ENCODE data around the gene ACACA. TPM values are rescaled to one million over a fixed set of nuclear protein-coding genes. Genes with fewer than 3 reads are reported as not detected.

ACACA gene
- total RNA-seq, 1 donor from 2014 or later: 122 TPM

DNA sequence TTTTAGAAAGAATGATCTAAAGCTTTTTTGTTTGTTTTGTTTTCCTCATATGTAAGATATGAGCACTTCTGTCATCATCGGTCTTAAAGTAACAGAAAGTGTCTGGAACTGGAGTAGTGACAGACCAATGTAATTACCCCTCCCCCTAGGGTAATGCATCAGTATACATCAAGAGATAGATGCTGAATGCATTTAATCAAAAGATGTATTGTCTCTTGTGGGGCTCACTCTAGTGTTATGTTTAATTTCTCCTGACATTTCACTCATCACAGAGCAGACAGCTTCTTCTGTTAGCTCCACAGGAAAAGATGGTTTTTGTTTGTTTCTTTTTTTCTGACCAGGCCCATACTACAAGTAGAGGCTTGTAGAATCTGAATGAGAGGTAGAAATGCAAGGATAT is 199.5 kb downstream of the ACACA start:
- intact Hi-C loops (cut with micrococcal nuclease): no loop called here
- no peaks in the 10 kb centered on the region for H3K4me1 Mint-ChIP-seq
- H3K27me3 Mint-ChIP-seq: no peaks in the 10 kb centered on the region
- H3K9me3 Mint-ChIP-seq: no peaks in the 10 kb centered on the region
- no peak for DNase-seq
- H3K36me3 Mint-ChIP-seq (ENCODE audit: low read depth): peaks cover 41% of the 10 kb centered on the region
- no peak overlapping the region for H3K27ac Mint-ChIP-seq
- H3K4me3 Mint-ChIP-seq: no peak overlapping the region

DNA sequence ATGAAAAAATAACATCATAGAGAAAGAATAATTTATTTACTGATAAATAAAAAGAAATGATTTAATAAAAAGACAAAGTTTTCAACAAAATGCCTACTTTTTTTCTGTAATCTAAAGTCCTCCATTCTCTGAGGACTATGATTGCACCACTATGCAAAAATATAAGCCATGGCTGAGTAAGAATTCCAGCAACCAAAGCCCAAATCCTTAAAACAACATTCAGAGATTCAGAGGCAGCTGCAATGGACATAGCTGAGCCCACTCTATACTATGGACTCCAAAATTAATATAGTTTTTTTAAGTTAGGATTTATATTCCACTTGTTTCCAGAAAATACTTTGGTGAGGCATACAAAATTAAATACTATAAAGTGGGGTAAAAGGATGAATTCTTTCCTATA is 200.3 kb downstream of the ACACA start:
- H3K4me3 Mint-ChIP-seq: no peak overlapping the region
- H3K27ac Mint-ChIP-seq: no peak overlapping the region
- intact Hi-C loops (cut with micrococcal nuclease): no loop called here
- no peak for DNase-seq
- peaks cover 44% of the 10 kb centered on the region for H3K36me3 Mint-ChIP-seq (ENCODE audit: low read depth)
- no peaks in the 10 kb centered on the region for H3K4me1 Mint-ChIP-seq
- H3K27me3 Mint-ChIP-seq: no peaks in the 10 kb centered on the region
- no peaks in the 10 kb centered on the region for H3K9me3 Mint-ChIP-seq

DNA sequence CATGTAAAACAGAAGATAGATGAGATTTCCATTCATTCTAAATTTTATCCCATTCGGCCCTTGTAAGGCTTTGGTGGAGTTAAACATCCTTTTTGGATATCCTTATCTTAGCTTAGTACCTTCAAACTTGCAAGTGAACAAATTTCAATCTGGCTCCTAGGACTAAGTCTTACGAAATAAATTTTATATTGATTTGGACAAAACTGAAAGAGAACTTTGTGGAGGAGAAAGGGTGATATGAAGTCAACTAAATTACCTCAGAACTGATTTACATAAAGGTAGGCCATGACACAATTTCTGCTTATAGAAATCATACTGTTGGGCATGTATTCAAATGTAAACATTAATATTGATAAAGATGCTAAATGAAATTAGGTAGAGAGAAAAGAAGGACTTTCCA is 206.1 kb downstream of the ACACA start:
- Mint-ChIP-seq H3K36me3 (ENCODE audit: low read depth) (peaks cover 29% of the 10 kb centered on the region), H3K27me3 (no peaks in the 10 kb centered on the region), H3K4me3 (no peak overlapping the region), H3K27ac (no peak overlapping the region), H3K4me1 (peaks cover under 1% of the 10 kb centered on the region), H3K9me3 (no peaks in the 10 kb centered on the region)
- DNase-seq: no peak
- intact Hi-C loops (cut with micrococcal nuclease): no loop called here

DNA sequence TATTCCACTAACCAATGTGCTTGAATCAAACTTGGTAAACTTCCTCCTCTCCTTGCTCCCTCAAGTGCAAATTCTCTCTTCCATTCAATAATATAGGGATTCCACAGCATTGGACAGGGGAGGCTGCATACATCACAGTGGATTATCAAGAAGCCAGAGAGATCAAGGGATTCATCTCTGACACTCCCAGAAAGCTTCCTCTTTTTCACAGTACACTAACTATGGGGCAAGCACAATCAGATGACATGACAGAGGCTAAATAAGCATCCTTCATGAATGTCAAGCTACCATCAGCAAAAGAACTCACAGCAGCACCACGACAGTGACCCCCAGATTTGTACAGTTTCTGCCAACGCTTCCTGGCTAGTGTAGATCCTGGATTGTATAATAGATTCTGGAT is 209.3 kb downstream of the ACACA start:
- Mint-ChIP-seq H3K27ac (no peak overlapping the region), H3K9me3 (no peaks in the 10 kb centered on the region), H3K4me1 (peaks cover 2% of the 10 kb centered on the region), H3K4me3 (no peak overlapping the region), H3K36me3 (ENCODE audit: low read depth) (peaks cover 15% of the 10 kb centered on the region), H3K27me3 (no peaks in the 10 kb centered on the region)
- DNase-seq: peak; percentile 42
- intact Hi-C loops (cut with micrococcal nuclease): no loop called here

DNA sequence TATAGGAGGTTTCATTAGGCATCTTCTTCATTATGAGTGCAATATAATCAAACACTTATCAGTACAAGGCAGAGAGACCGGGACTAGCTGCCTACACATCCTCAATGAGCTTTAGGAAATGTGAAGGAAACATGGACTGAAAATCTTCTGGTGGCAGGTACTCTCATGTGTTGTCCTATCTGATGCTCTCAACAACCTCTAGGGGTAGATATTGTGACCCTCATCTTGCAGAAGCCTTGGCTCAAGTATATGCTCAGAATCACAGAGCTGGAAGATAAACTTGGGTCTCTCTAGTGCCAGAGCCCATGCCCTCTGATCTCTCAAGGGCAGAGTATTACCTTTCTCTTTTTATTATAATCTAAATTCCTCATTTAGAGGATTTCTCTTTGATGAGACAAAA is 212.4 kb downstream of the ACACA start:
- Mint-ChIP-seq H3K27ac (no peak overlapping the region), H3K4me3 (no peak overlapping the region), H3K9me3 (no peaks in the 10 kb centered on the region), H3K4me1 (peaks cover 2% of the 10 kb centered on the region), H3K27me3 (no peaks in the 10 kb centered on the region), H3K36me3 (ENCODE audit: low read depth) (peaks cover 24% of the 10 kb centered on the region)
- intact Hi-C loops (cut with micrococcal nuclease): no loop called here
- DNase-seq: peak; percentile 28

DNA sequence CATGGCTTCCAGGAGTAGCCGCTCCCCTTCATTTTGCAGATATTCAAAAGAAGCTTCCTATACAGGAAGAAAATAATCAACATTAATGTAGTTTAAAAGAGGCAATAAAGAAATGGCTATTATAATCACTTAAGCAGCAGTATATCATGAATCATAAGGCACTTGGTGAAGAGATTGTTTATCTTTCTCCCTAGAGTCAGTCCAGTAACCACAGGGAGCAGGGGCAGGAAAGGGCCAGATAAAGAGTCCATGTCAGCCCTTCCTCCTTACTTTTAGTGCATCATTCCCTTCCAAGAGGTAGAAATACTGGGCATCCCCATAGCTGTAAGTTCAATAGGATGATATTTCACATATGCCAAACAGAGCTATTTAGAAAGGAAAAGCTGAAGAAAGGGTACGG is 215.4 kb downstream of the ACACA start:
- no peak overlapping the region for H3K4me3 Mint-ChIP-seq
- no peaks in the 10 kb centered on the region for H3K9me3 Mint-ChIP-seq
- intact Hi-C loops (cut with micrococcal nuclease): no loop called here
- H3K36me3 Mint-ChIP-seq (ENCODE audit: low read depth): peaks cover 40% of the 10 kb centered on the region
- no peaks in the 10 kb centered on the region for H3K27me3 Mint-ChIP-seq
- no peak for DNase-seq
- peaks cover 2% of the 10 kb centered on the region for H3K4me1 Mint-ChIP-seq
- H3K27ac Mint-ChIP-seq: no peak overlapping the region

DNA sequence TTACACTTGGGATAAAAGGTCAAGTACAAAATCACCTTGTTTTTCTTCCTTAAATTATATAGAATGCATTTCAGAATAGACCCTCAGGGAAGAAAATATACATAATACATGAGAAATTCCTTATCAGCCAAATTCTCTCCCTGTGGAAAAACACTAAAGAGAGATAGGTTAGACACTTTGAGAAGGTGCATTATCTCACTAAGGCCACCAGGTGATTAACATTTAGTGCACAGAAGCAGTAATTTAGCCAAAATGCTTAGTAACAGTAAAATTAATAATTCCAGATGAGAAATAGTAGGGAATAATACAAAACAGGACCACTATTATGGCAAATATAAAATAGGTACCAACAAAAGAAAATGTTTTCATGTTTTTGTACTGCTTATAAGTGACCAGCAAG is 216.1 kb downstream of the ACACA start:
- peaks cover 1% of the 10 kb centered on the region for H3K4me1 Mint-ChIP-seq
- no peak for DNase-seq
- no peaks in the 10 kb centered on the region for H3K27me3 Mint-ChIP-seq
- H3K4me3 Mint-ChIP-seq: no peak overlapping the region
- peaks cover 38% of the 10 kb centered on the region for H3K36me3 Mint-ChIP-seq (ENCODE audit: low read depth)
- H3K27ac Mint-ChIP-seq: no peak overlapping the region
- intact Hi-C loops (cut with micrococcal nuclease): no loop called here
- no peaks in the 10 kb centered on the region for H3K9me3 Mint-ChIP-seq

DNA sequence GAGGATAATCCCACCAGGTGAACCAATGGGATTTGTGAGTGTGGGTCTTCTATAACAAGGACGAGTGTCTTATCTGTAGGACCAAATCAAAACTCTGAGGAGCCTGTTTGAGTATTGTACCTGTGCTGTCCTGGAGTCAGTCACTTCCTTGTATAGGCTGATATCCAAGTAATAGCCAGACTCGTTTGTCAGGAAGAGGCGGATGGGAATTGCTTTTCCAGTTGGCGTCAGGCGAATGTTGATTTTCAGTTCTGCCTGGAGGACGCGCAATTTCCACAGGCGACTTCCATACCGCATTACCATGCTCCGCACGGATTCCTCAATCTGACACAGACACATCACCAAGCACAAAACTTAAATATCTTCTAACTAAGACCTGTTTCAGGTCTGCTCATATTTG is 218.5 kb downstream of the ACACA start:
- H3K27me3 Mint-ChIP-seq: no peaks in the 10 kb centered on the region
- H3K4me3 Mint-ChIP-seq: no peak overlapping the region
- DNase-seq: peak; percentile 23
- H3K36me3 Mint-ChIP-seq (ENCODE audit: low read depth): peaks cover 39% of the 10 kb centered on the region
- no peak overlapping the region for H3K27ac Mint-ChIP-seq
- intact Hi-C loops (cut with micrococcal nuclease): no loop called here
- no peaks in the 10 kb centered on the region for H3K4me1 Mint-ChIP-seq
- H3K9me3 Mint-ChIP-seq: no peaks in the 10 kb centered on the region

DNA sequence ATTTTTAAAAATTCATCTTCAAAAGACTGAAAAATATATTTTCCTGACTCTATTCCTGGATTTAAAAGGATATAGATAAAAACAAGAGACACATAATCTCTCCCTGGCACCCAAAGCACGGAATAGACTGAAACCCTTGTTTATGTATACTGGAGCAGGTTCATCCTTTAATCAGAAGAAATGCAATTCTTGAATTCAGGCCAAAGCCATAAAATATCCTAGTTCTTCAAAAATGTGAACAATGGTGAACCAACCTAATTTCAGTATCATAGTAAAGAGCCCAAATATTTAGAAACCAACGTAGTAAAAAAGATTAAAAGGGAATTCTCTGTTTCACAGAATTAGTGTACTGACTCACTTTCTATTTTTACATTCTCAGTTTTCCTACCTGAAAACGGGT is 219.4 kb downstream of the ACACA start:
- Mint-ChIP-seq H3K9me3 (no peaks in the 10 kb centered on the region), H3K4me1 (no peaks in the 10 kb centered on the region), H3K36me3 (ENCODE audit: low read depth) (peaks cover 38% of the 10 kb centered on the region), H3K27me3 (no peaks in the 10 kb centered on the region), H3K27ac (no peak overlapping the region), H3K4me3 (no peak overlapping the region)
- DNase-seq: no peak
- intact Hi-C loops (cut with micrococcal nuclease): no loop called here

DNA sequence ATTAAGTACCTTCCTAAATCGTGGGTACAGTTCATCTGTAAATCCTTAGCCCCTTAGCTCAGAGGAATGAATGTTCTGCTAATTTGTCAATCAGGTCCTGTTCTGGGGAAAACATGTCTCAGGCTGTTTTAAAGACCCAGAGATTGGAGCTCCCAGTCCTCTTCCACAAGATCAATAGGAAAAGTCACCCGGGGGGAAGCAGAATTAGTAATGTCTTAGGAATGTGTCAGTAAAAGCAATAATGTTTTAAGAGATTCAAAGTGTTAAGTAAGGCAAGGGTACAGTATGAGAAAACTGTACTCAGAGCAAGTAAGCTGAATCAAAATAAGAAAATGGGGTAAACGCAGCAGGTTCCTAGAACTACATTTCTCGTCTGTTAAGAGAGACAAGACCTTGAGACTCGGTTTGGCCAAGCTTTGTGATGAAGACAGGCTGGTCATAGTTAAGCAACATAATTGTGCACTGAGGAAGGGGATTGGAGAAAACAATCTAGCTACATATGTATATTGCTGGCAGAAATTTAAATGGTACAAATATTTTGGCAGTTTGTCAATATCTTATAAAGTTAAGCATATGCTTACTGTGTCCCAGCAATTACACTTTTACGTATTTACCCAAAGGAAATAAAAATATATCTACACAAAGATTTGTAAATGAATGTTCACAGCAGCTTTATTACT is 223.7 kb downstream of the ACACA start:
- Mint-ChIP-seq H3K36me3 (ENCODE audit: low read depth) (peaks cover 37% of the 10 kb centered on the region), H3K27me3 (no peaks in the 10 kb centered on the region), H3K4me3 (no peak overlapping the region), H3K4me1 (no peaks in the 10 kb centered on the region), H3K9me3 (no peaks in the 10 kb centered on the region), H3K27ac (no peak overlapping the region)
- intact Hi-C loops (cut with micrococcal nuclease): no loop called here
- DNase-seq: peak; percentile 33

DNA sequence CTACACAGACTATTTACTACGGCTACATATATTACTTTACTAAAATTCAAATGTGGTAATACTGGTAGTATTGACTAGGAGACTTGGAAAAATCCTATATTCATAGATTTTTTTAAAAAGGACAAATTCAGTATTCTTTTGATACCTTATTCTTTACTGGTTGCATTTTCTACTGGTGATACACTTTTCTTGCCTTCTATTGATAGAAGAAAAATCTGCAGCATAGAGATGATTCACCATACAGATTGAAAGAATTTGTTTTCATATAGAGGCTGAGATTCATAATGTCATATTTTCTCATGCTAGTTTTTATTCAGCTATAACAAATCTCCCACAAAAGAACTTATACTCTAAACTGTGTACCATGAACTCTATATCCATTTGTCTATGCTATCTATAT is 226.3 kb downstream of the ACACA start:
- intact Hi-C loops (cut with micrococcal nuclease): no loop called here
- peaks cover 37% of the 10 kb centered on the region for H3K36me3 Mint-ChIP-seq (ENCODE audit: low read depth)
- DNase-seq: no peak
- no peaks in the 10 kb centered on the region for H3K4me1 Mint-ChIP-seq
- no peaks in the 10 kb centered on the region for H3K9me3 Mint-ChIP-seq
- no peaks in the 10 kb centered on the region for H3K27me3 Mint-ChIP-seq
- H3K27ac Mint-ChIP-seq: no peak overlapping the region
- no peak overlapping the region for H3K4me3 Mint-ChIP-seq

DNA sequence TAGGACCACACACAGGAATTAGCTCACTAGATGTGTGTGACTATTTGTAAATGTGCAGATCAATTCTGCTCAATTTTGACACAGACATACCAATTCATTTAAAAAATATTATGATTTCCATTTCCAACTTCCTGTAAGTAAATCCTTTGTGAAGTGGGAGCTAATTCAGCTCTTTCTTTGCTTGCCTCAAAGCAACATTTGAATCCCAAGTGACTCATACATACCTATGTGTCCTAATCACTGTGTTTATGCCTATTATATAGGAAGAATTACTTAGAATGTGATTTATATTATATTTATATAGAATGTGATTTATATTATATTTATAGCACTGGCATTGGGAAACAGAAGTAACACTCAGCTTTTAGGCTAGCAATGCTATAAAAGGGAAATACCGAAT is 226.7 kb downstream of the ACACA start:
- no peaks in the 10 kb centered on the region for H3K4me1 Mint-ChIP-seq
- no peak for DNase-seq
- peaks cover 40% of the 10 kb centered on the region for H3K36me3 Mint-ChIP-seq (ENCODE audit: low read depth)
- no peak overlapping the region for H3K4me3 Mint-ChIP-seq
- intact Hi-C loops (cut with micrococcal nuclease): no loop called here
- H3K27ac Mint-ChIP-seq: no peak overlapping the region
- H3K27me3 Mint-ChIP-seq: no peaks in the 10 kb centered on the region
- H3K9me3 Mint-ChIP-seq: no peaks in the 10 kb centered on the region

DNA sequence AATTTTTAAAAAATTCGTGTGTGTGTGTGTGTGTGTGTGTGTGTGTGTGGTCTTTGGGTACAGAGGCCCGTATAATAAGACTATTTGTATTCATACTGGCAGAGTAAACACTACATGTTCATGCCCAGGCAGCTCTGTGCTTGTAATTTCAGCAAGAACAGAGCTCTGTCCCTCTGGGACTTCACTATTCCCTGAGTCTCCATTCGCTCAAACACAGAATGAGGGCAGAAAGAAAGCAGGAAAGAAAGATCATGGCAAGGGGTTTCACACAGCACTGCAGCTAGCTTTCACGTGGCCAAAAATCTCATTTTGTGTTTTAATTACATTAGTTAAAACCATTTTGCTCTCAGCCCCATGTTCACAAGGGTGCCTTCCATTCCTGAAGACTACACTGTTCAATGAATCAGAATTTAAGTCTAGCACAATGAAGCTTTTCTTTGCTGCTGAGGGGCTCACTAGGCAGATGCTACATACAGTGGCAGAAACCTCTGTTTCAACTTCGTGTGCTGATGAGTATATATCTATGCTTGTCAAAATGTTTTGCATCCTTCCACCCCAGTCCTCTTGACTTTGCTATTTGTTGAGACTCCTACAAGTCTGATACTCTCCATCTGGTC is 229.3 kb downstream of the ACACA start:
- intact Hi-C loops (cut with micrococcal nuclease): no loop called here
- Mint-ChIP-seq H3K36me3 (ENCODE audit: low read depth) (peaks cover 36% of the 10 kb centered on the region), H3K27me3 (no peaks in the 10 kb centered on the region), H3K4me1 (no peaks in the 10 kb centered on the region), H3K27ac (no peak overlapping the region), H3K4me3 (no peak overlapping the region), H3K9me3 (no peaks in the 10 kb centered on the region)
- no peak for DNase-seq

DNA sequence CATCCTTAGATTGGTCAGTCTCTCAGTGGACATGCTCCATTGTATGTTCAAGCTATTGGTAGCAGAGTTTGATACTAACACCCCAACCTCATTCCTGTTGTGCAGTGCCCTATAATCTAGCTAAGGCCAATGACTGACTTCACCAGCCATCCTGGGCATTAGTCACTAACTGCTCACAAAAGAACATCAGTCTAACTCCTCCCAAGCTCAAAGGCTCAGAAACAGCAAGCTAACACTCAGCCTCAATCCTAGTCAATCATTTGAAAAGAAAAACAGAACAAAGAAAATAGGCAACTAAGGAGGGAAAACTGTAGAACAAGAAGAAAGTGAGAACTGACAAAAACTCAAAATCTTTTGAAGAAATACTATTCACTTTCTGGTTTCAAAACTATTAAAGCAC is 229.9 kb downstream of the ACACA start:
- no peaks in the 10 kb centered on the region for H3K27me3 Mint-ChIP-seq

DNA sequence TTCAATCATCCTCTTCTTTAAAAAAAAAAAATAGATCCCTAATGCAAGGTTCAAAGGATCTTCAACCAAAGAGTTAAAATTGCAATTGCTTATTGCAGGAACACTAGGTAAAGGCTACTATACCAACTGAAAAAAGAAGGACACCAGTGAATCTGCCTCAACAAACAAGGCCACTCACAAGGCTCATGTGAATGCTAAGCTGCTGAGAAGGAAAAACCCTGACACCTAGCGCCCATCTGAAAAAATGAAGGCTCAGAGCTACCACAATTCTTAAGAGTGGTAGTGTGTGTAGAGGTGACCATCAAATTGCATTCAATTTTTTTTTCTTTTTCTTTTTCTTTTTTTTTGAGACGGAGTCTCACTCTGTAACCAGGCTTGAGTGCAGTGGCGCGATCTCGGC is 232.4 kb downstream of the ACACA start:
- intact Hi-C loops (cut with micrococcal nuclease): no loop called here
- Mint-ChIP-seq H3K36me3 (ENCODE audit: low read depth) (peaks cover 30% of the 10 kb centered on the region), H3K4me1 (no peaks in the 10 kb centered on the region), H3K27me3 (no peaks in the 10 kb centered on the region), H3K4me3 (no peak overlapping the region), H3K9me3 (no peaks in the 10 kb centered on the region), H3K27ac (no peak overlapping the region)
- no peak for DNase-seq

More for the DNA sequence above, 229.9 kb downstream of the ACACA start:
- peaks cover 36% of the 10 kb centered on the region for H3K36me3 Mint-ChIP-seq (ENCODE audit: low read depth)
- H3K27ac Mint-ChIP-seq: no peak overlapping the region
- intact Hi-C loops (cut with micrococcal nuclease): no loop called here
- no peak overlapping the region for H3K4me3 Mint-ChIP-seq
- no peak for DNase-seq
- H3K4me1 Mint-ChIP-seq: no peaks in the 10 kb centered on the region
- H3K9me3 Mint-ChIP-seq: no peaks in the 10 kb centered on the region

All from activated CD4-positive, alpha-beta T cell treated with anti-CD3 and anti-CD28 coated beads, Interleukin-2, amount 10 ng/mL, durations not matched to agents 24 days and 14 days (primary cell).